ENCODE measurements around the gene GDF9.

GDF9 gene

GRCh38 chr5:132873119-132873929 lies 7.1 kb upstream of the GDF9 start, which contains the start of gene LEAP2:
TSS of gene LEAP2 (plus strand) at chr5:132873668. CDS start at chr5:132873695, 27 bp downstream.
- no peak for DNase-seq (ENCODE audit: low read depth in 1 of 2, low spot score in 1 of 2)
- Histone ChIP-seq H3K4me3 (replicated peaks; ENCODE audit: insufficient read depth, low read length) (no peak within 1 kb of the TSS), H3K27ac (replicated peaks) (no peak within 1 kb of the TSS), H3K27me3 (ENCODE audit: insufficient read depth, poor library complexity, severe bottlenecking) (no peaks in the 10 kb centered on the region)
- TF ChIP-seq REST (IDR thresholded peaks at IDR 0.05; ENCODE audit: insufficient replicate concordance, low read depth): no peak
- no peak for TF ChIP-seq GABPA (IDR thresholded peaks at IDR 0.05; ENCODE audit: low read depth)
- TF ChIP-seq SPI1 (IDR thresholded peaks at IDR 0.05; ENCODE audit: borderline replicate concordance, low read depth): no peak
- no peak for TF ChIP-seq CTCF (IDR thresholded peaks at IDR 0.05; ENCODE audit: insufficient read depth, low read length)
- TF ChIP-seq POLR2AphosphoS5 (IDR thresholded peaks at IDR 0.05; ENCODE audit: low read depth): no peak

- no peak for DNase-seq (ENCODE audit: low read depth in 1 of 2, low spot score in 1 of 2)
- Histone ChIP-seq H3K4me3 (replicated peaks; ENCODE audit: insufficient read depth, low read length) (no peak overlapping the region), H3K27me3 (ENCODE audit: insufficient read depth, poor library complexity, severe bottlenecking) (no peaks in the 10 kb centered on the region), H3K27ac (replicated peaks) (no peak overlapping the region)
- TF ChIP-seq REST (IDR thresholded peaks at IDR 0.05; ENCODE audit: insufficient replicate concordance, low read depth) (no peak), GABPA (IDR thresholded peaks at IDR 0.05; ENCODE audit: low read depth) (no peak), POLR2AphosphoS5 (IDR thresholded peaks at IDR 0.05; ENCODE audit: low read depth) (no peak), CTCF (IDR thresholded peaks at IDR 0.05; ENCODE audit: insufficient read depth, low read length) (no peak), SPI1 (IDR thresholded peaks at IDR 0.05; ENCODE audit: borderline replicate concordance, low read depth) (no peak)
These were observed 6.5 kb upstream of the GDF9 start for GRCh38 chr5:132872788-132873118.

DNA sequence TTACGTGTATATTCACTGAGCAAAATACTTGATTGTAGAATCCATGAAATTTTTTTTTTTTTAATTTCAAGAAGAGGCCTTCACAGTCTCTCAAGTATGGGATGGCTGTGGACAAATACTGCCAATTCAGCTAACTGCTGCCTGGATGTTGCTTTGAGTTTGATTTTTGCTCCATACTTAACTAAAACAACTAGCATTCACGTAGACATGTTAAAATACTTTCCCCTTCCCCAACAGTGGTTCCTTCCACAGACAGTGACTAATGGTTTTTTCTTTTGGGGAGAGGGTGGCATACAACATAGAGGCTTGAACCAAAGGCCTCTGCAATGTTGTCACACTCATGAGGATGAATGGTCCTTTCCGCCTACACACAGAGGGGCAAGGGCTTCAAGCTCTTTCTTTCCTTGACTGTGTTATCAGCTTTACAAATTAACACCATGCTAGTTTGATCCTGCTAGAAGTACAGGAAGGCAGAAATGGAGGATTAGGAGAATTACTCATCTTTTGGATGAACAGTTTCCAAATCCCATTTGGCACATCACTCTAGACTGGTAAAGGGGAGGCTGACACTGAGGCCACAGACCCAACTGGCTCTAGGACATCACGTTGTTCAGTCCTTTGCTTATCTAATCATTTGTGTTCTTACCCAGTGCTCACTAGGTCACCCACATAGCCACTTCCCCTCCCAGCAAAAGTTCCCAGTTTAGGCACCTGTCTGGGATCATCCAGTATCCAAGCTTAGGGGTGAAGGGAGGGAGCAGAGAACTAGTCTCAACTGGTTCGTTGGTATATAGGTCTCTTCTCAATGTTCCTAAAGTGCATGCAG lies 5.4 kb upstream of the GDF9 start:
- H3K27me3 ChIP-seq (ENCODE audit: insufficient read depth, poor library complexity, severe bottlenecking): no peaks in the 10 kb centered on the region
- no peak overlapping the region for H3K4me3 ChIP-seq (replicated peaks; ENCODE audit: insufficient read depth, low read length)
- H3K27ac ChIP-seq (replicated peaks): no peak overlapping the region
- DNase-seq (ENCODE audit: low read depth in 1 of 2, low spot score in 1 of 2): no peak
- TF ChIP-seq CTCF (IDR thresholded peaks at IDR 0.05; ENCODE audit: insufficient read depth, low read length) (no peak), GABPA (IDR thresholded peaks at IDR 0.05; ENCODE audit: low read depth) (no peak), POLR2AphosphoS5 (IDR thresholded peaks at IDR 0.05; ENCODE audit: low read depth) (no peak), REST (IDR thresholded peaks at IDR 0.05; ENCODE audit: insufficient replicate concordance, low read depth) (no peak), SPI1 (IDR thresholded peaks at IDR 0.05; ENCODE audit: borderline replicate concordance, low read depth) (no peak)
